K562 (cell line): ENCODE measurements around the gene C15orf62. TPM values are rescaled to one million over a fixed set of nuclear protein-coding genes. Genes with fewer than 3 reads are reported as not detected.

Source experiments
- BACH1 ChIP-seq: fragments of 200-800 bp; sonication (Bioruptor generic); IDR thresholded peaks from 2 replicates; pipeline ENCODE4 v1.6.1; 2016; ENCODE audit warnings: missing genetic modification characterization, missing compliant biosample characterization
- ETV6 ChIP-seq, 3 experiments: fragments of 150-350 bp in 1 of 3; sonication (generic) in 1 of 3; formaldehyde crosslinking in 1 of 3; IDR thresholded peaks; 2 replicates each; pipeline versions ENCODE4 v1.6.1 to v1.8.0; 2014 to 2022; ENCODE audit warnings: borderline replicate concordance in 2 of 3, low read depth in 2 of 3, antibody characterized with exemption in 1 of 3, low read length in 1 of 3, mild to moderate bottlenecking in 1 of 3, missing genetic modification reagents in 1 of 3
- HMG20B ChIP-seq: fragments of 250-450 bp; sonication (Bioruptor Pico); IDR thresholded peaks from 2 replicates; pipeline ENCODE4 v1.5.0; 2021; ENCODE audit warnings: mild to moderate bottlenecking
- KDM1A ChIP-seq, 2 experiments: fragments of 450-650 bp; IDR thresholded peaks; 2 replicates each; pipeline ENCODE4 v1.6.1; 2016; ENCODE audit warnings: mild to moderate bottlenecking in 2 of 2
- MEIS2 ChIP-seq: fragments of 450-650 bp; IDR thresholded peaks from 2 replicates; pipeline ENCODE4 v1.6.1; 2014; ENCODE audit warnings: mild to moderate bottlenecking; ENCODE audit not compliant: partially characterized antibody
- ZFX ChIP-seq: sonication (generic); formaldehyde crosslinking; IDR thresholded peaks from 2 replicates; pipeline ENCODE4 v1.8.0; 2022; ENCODE audit warnings: mild to moderate bottlenecking, missing genetic modification reagents, moderate library complexity
- ZNF408 ChIP-seq: fragments of 250-450 bp; sonication (Bioruptor Pico); IDR thresholded peaks from 2 replicates; pipeline ENCODE4 v1.4.0; 2020; ENCODE audit warnings: low read depth, mild to moderate bottlenecking, moderate library complexity
- polyA plus RNA-seq, 8 experiments: library from polyadenylated mRNA; depleted of rRNA in 4 of 8; stranded (reverse) in 5 of 8; unstranded in 3 of 8; fragments of >200 nt; fragmentation: Nextera tagmentation in 2 of 8; fragmentation: Illumina TruSeq in 1 of 8; extraction: Ambion mirVana in 2 of 8; extraction: Trizol in 1 of 8; gene quantifications; 2 replicates each; pipeline versions ENCODE4 v1.2.1 to v1.2.3, GENCODE V29; 2011 to 2014; ENCODE audit warnings: inconsistent platforms in 1 of 8, missing spikeins in 1 of 8
- total RNA-seq, 7 experiments: library from RNA; depleted of rRNA in 6 of 7; stranded (reverse); fragments of >200 nt in 6 of 7; fragmentation: Illumina TruSeq in 2 of 7; extraction: Trizol in 2 of 7; gene quantifications; 2 replicates each; pipeline versions ENCODE4 v1.2.1 to v1.2.3, GENCODE V29; 2011 to 2021; ENCODE audit warnings: low replicate concordance in 1 of 7
- TF ChIP-seq, protein P1 (sequence below): fragments of 450-650 bp; IDR thresholded peaks from 2 replicates; pipeline ENCODE4 v1.6.1; 2016
- TF ChIP-seq, protein P2 (sequence below): fragments of 250-450 bp; sonication (Bioruptor Pico); IDR thresholded peaks from 2 replicates; pipeline ENCODE4 v1.4.0; 2020
- TF ChIP-seq, protein P3 (sequence below): sonication (generic); formaldehyde crosslinking; IDR thresholded peaks from 2 replicates; pipeline ENCODE4 v1.8.0; 2022; ENCODE audit warnings: missing genetic modification reagents, mild to moderate bottlenecking, moderate library complexity, borderline replicate concordance
- TF ChIP-seq, protein P4 (sequence below): fragments of 250-450 bp; sonication (Bioruptor Pico); IDR thresholded peaks from 2 replicates; pipeline ENCODE4 v1.8.0; 2021; ENCODE audit warnings: moderate library complexity, mild to moderate bottlenecking, inconsistent platforms
- TF ChIP-seq, protein P5 (sequence below): fragments of 200-800 bp; sonication (Bioruptor generic); IDR thresholded peaks from 2 replicates; pipeline ENCODE4 v1.6.1; 2017; ENCODE audit warnings: missing genetic modification characterization, missing compliant biosample characterization

Gene C15orf62
- total and polyA plus RNA-seq, 9 of the 15 experiments (the other 6 are each of a cell fraction or from before 2014, with no cell fraction given) = 0.01 to 0.76 (median 0.30) TPM; not detected in 1

DNA sequence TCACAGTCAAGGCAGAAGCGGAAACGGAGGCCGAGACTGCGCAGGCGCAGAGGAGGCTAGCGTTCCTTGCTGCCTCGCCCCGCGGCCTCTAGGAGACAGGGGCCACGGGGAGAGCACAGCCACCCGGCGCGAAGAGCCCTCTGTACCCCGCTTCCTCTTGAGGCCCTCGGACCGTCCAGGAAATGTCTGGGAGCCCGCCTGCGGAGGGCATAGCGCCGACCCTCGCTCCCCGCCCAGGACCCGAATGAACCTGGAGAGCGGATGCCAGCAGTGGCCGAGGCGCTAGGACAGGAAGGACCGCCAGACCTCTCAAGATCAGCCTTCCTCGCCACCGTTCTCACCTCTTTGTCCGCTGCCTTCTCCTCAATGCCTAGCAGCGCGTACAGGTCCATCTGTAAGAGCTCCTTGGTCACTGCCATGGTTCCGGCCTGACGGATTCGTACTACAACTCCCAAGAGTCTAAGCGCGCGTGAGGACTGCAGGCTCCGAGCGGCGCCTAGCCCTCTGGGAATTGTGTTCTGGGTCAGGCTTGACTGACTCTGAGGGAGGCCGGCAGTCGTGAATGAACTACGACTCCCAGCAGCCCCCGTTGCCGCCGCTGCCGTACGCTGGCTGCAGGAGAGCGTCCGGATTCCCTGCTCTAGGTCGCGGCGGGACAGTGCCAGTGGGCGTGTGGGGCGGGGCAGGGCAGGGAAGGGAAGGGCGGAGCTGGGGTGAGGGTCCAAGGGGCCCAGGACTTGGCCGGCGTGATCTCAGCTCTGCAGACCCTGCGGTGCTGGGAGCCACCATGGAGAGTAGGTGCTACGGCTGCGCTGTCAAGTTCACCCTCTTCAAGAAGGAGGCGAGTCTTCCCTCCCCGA lies 37.5 kb downstream of the C15orf62 start, which contains the start of the genes DNAJC17 and ZFYVE19 (continued):
- TF ChIP-seq, protein P1, sequence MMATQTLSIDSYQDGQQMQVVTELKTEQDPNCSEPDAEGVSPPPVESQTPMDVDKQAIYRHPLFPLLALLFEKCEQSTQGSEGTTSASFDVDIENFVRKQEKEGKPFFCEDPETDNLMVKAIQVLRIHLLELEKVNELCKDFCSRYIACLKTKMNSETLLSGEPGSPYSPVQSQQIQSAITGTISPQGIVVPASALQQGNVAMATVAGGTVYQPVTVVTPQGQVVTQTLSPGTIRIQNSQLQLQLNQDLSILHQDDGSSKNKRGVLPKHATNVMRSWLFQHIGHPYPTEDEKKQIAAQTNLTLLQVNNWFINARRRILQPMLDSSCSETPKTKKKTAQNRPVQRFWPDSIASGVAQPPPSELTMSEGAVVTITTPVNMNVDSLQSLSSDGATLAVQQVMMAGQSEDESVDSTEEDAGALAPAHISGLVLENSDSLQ = peak; percentile 88
- no peak for TF ChIP-seq KDM1A (IDR thresholded peaks at IDR 0.05)
- no peak for TF ChIP-seq ZNF408 (CRISPR knock-in tag)
- TF ChIP-seq HMG20B (CRISPR knock-in tag) = no peak
- TF ChIP-seq, protein P2, sequence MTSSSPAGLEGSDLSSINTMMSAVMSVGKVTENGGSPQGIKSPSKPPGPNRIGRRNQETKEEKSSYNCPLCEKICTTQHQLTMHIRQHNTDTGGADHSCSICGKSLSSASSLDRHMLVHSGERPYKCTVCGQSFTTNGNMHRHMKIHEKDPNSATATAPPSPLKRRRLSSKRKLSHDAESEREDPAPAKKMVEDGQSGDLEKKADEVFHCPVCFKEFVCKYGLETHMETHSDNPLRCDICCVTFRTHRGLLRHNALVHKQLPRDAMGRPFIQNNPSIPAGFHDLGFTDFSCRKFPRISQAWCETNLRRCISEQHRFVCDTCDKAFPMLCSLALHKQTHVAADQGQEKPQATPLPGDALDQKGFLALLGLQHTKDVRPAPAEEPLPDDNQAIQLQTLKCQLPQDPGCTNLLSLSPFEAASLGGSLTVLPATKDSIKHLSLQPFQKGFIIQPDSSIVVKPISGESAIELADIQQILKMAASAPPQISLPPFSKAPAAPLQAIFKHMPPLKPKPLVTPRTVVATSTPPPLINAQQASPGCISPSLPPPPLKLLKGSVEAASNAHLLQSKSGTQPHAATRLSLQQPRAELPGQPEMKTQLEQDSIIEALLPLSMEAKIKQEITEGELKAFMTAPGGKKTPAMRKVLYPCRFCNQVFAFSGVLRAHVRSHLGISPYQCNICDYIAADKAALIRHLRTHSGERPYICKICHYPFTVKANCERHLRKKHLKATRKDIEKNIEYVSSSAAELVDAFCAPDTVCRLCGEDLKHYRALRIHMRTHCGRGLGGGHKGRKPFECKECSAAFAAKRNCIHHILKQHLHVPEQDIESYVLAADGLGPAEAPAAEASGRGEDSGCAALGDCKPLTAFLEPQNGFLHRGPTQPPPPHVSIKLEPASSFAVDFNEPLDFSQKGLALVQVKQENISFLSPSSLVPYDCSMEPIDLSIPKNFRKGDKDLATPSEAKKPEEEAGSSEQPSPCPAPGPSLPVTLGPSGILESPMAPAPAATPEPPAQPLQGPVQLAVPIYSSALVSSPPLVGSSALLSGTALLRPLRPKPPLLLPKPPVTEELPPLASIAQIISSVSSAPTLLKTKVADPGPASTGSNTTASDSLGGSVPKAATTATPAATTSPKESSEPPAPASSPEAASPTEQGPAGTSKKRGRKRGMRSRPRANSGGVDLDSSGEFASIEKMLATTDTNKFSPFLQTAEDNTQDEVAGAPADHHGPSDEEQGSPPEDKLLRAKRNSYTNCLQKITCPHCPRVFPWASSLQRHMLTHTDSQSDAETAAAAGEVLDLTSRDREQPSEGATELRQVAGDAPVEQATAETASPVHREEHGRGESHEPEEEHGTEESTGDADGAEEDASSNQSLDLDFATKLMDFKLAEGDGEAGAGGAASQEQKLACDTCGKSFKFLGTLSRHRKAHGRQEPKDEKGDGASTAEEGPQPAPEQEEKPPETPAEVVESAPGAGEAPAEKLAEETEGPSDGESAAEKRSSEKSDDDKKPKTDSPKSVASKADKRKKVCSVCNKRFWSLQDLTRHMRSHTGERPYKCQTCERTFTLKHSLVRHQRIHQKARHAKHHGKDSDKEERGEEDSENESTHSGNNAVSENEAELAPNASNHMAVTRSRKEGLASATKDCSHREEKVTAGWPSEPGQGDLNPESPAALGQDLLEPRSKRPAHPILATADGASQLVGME = peak; percentile 86
- TF ChIP-seq BACH1 (tag) = peak; percentile 34; the same call in 1 of the 2 replicates
- TF ChIP-seq, protein P3, sequence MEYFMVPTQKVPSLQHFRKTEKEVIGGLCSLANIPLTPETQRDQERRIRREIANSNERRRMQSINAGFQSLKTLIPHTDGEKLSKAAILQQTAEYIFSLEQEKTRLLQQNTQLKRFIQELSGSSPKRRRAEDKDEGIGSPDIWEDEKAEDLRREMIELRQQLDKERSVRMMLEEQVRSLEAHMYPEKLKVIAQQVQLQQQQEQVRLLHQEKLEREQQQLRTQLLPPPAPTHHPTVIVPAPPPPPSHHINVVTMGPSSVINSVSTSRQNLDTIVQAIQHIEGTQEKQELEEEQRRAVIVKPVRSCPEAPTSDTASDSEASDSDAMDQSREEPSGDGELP (CRISPR knock-in tag) = peak; percentile 87
- TF ChIP-seq MEIS2 = peak; percentile 66
- TF ChIP-seq, protein P4, sequence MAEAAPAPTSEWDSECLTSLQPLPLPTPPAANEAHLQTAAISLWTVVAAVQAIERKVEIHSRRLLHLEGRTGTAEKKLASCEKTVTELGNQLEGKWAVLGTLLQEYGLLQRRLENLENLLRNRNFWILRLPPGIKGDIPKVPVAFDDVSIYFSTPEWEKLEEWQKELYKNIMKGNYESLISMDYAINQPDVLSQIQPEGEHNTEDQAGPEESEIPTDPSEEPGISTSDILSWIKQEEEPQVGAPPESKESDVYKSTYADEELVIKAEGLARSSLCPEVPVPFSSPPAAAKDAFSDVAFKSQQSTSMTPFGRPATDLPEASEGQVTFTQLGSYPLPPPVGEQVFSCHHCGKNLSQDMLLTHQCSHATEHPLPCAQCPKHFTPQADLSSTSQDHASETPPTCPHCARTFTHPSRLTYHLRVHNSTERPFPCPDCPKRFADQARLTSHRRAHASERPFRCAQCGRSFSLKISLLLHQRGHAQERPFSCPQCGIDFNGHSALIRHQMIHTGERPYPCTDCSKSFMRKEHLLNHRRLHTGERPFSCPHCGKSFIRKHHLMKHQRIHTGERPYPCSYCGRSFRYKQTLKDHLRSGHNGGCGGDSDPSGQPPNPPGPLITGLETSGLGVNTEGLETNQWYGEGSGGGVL (CRISPR knock-in tag) = no peak
- peak; percentile 97 for TF ChIP-seq ZFX (CRISPR knock-in tag)
- TF ChIP-seq, protein P5, sequence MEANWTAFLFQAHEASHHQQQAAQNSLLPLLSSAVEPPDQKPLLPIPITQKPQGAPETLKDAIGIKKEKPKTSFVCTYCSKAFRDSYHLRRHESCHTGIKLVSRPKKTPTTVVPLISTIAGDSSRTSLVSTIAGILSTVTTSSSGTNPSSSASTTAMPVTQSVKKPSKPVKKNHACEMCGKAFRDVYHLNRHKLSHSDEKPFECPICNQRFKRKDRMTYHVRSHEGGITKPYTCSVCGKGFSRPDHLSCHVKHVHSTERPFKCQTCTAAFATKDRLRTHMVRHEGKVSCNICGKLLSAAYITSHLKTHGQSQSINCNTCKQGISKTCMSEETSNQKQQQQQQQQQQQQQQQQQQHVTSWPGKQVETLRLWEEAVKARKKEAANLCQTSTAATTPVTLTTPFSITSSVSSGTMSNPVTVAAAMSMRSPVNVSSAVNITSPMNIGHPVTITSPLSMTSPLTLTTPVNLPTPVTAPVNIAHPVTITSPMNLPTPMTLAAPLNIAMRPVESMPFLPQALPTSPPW (CRISPR knock-in tag) = peak; percentile 69; the same call in 1 of the 2 replicates
- TF ChIP-seq ETV6 (IDR thresholded peaks at IDR 0.05; ENCODE audit: borderline replicate concordance in 1 of 2, low read depth in 2 of 2, low read length in 1 of 2) = no peak
- no peak for TF ChIP-seq ETV6 (CRISPR knock-in tag; IDR thresholded peaks at IDR 0.05; ENCODE audit: borderline replicate concordance)
